WTC11 (cell line): ENCODE results near the gene FOXA2. TPM values are rescaled to one million over a fixed set of nuclear protein-coding genes. Genes with fewer than 3 reads are reported as not detected.

Experiments
- ATAC-seq: fragments of 200-7000 bp; cut with Tn5 transposase; 2 replicates; pipeline ENCODE4 v1.10.0; 2021; ENCODE audit warnings: mild to moderate bottlenecking, moderate library complexity
- CTCF ChIA-PET: fragments of 300-600 bp; sonication (Branson Sonifier 250); formaldehyde crosslinking; loops from one replicate; lab custom pipeline; 2021; ENCODE audit warnings: antibody characterized with exemption; lab: Charles Lee
- POLR2A ChIA-PET: fragments of 350-600 bp; sonication (Branson Sonifier 250); formaldehyde crosslinking; loops from one replicate; lab custom pipeline; 2021; ENCODE audit warnings: antibody characterized with exemption; lab: Charles Lee
- DNase-seq: peaks from one replicate; pipeline ENCODE4 v3.0.0; 2021; ENCODE audit warnings: low spot score
- H3K27ac Mint-ChIP-seq: 2 replicates; pipeline ENCODE4 v1.8.0; 2021; ENCODE audit warnings: mixed read lengths
- H3K27me3 Mint-ChIP-seq: 2 replicates; pipeline ENCODE4 v1.8.0; 2021; ENCODE audit warnings: low read depth, mild to moderate bottlenecking, moderate library complexity, mixed read lengths
- H3K36me3 Mint-ChIP-seq: 2 replicates; pipeline ENCODE4 v1.8.0; 2021; ENCODE audit warnings: mixed read lengths
- H3K4me1 Mint-ChIP-seq: 2 replicates; pipeline ENCODE4 v1.8.0; 2022; ENCODE audit warnings: mixed read lengths
- H3K4me3 Mint-ChIP-seq: 2 replicates; pipeline ENCODE4 v1.8.0; 2021; ENCODE audit warnings: mild to moderate bottlenecking, moderate library complexity, mixed read lengths
- H3K9me3 Mint-ChIP-seq: 2 replicates; pipeline ENCODE4 v1.8.0; 2021; ENCODE audit warnings: mixed read lengths
- ATF1 ChIP-seq: sonication (generic); formaldehyde crosslinking; IDR thresholded peaks from 2 replicates; pipeline ENCODE4 v1.8.1; 2023; ENCODE audit warnings: mild to moderate bottlenecking, moderate library complexity, missing genetic modification reagents
- CREB1 ChIP-seq: sonication (generic); formaldehyde crosslinking; IDR thresholded peaks from 2 replicates; pipeline ENCODE4 v1.8.0; 2023; ENCODE audit warnings: mild to moderate bottlenecking, missing genetic modification reagents
- CTCF ChIP-seq: fragments of 200-600 bp; IDR thresholded peaks from 2 replicates; pipeline ENCODE4 v1.8.0; 2022; ENCODE audit warnings: antibody characterized with exemption
- FOXP4 ChIP-seq: sonication (generic); formaldehyde crosslinking; IDR thresholded peaks from 2 replicates; pipeline ENCODE4 v1.8.0; 2022; ENCODE audit warnings: mild to moderate bottlenecking, missing genetic modification reagents
- GRHL2 ChIP-seq: fragments of 250-450 bp; sonication (Bioruptor Pico); IDR thresholded peaks from 2 replicates; pipeline ENCODE4 v1.8.0; 2022; ENCODE audit warnings: mild to moderate bottlenecking, moderate library complexity; ENCODE audit not compliant: insufficient replicate concordance, severe bottlenecking
- GTF2I ChIP-seq: fragments of 250-450 bp; sonication (Bioruptor Pico); conservative IDR thresholded peaks from 2 replicates; pipeline ENCODE4 v1.4.0; 2021; ENCODE audit warnings: mild to moderate bottlenecking
- HMGA2 ChIP-seq: fragments of 250-450 bp; sonication (Bioruptor Pico); IDR thresholded peaks from 2 replicates; pipeline ENCODE4 v1.4.0; 2021; ENCODE audit warnings: mild to moderate bottlenecking, moderate library complexity
- MXD4 ChIP-seq: fragments of 250-450 bp; sonication (Bioruptor Pico); IDR thresholded peaks from 2 replicates; pipeline ENCODE4 v1.8.0; 2021; ENCODE audit warnings: mild to moderate bottlenecking, moderate library complexity, borderline replicate concordance
- NR3C1 ChIP-seq: sonication (generic); formaldehyde crosslinking; conservative IDR thresholded peaks from 2 replicates; pipeline ENCODE4 v1.8.1; 2023; ENCODE audit warnings: low read depth, mild to moderate bottlenecking, missing genetic modification reagents
- TEAD1 ChIP-seq: sonication (generic); formaldehyde crosslinking; IDR thresholded peaks from 2 replicates; pipeline ENCODE4 v1.8.0; 2022; ENCODE audit warnings: mild to moderate bottlenecking, missing genetic modification reagents
- TEAD4 ChIP-seq: sonication (generic); formaldehyde crosslinking; IDR thresholded peaks from 2 replicates; pipeline ENCODE4 v1.8.0; 2022; ENCODE audit warnings: mild to moderate bottlenecking, missing genetic modification reagents
- ZMAT4 ChIP-seq: fragments of 250-450 bp; sonication (Bioruptor Pico); IDR thresholded peaks from 2 replicates; pipeline ENCODE4 v1.9.0; 2021; ENCODE audit warnings: mild to moderate bottlenecking
- ZNF138 ChIP-seq: sonication (generic); formaldehyde crosslinking; conservative IDR thresholded peaks from 2 replicates; pipeline ENCODE4 v1.8.1; 2022; ENCODE audit warnings: mild to moderate bottlenecking, moderate library complexity, missing genetic modification reagents
- ZNF232 ChIP-seq: sonication (generic); formaldehyde crosslinking; IDR thresholded peaks from 2 replicates; pipeline ENCODE4 v1.8.0; 2022; ENCODE audit warnings: mild to moderate bottlenecking, missing genetic modification reagents
- ZNF281 ChIP-seq: sonication (generic); formaldehyde crosslinking; IDR thresholded peaks from 2 replicates; pipeline ENCODE4 v1.8.0; 2023; ENCODE audit warnings: mild to moderate bottlenecking, missing genetic modification reagents
- ZNF425 ChIP-seq: fragments of 250-450 bp; sonication (Bioruptor Pico); conservative IDR thresholded peaks from 2 replicates; pipeline ENCODE4 v1.9.0; 2021; ENCODE audit warnings: mild to moderate bottlenecking
- ZNF512 ChIP-seq: sonication (generic); formaldehyde crosslinking; IDR thresholded peaks from 2 replicates; pipeline ENCODE4 v1.8.1; 2022; ENCODE audit warnings: missing genetic modification reagents, borderline replicate concordance
- total RNA-seq: library from RNA; stranded (reverse); gene quantifications from 3 replicates; pipeline ENCODE4 v1.2.3, GENCODE V29; 2021

Gene FOXA2
- total RNA-seq, 1 experiment from 2014 or later: 3.1 TPM

GRCh38 chr20:22574545-22575086 lies 9.8 kb downstream of the FOXA2 start:
- H3K4me1 Mint-ChIP-seq: peaks cover 73% of the 10 kb centered on the region
- POLR2A ChIA-PET: interaction anchor here (0.6 kb wide), 1 partner anchor 9 kb away, joined by 3 read pairs; no protein-coding TSS in a partner anchor

GRCh38 chr20:22572491-22572890 lies 11.9 kb downstream of the FOXA2 start:
- Mint-ChIP-seq H3K4me1 (peaks cover 68% of the 10 kb centered on the region), H3K9me3 (no peaks in the 10 kb centered on the region)
- CTCF ChIA-PET: interaction anchor here (0.7 to 4.1 kb wide), 5 partner anchors 12 to 120 kb away, joined by 3 to 44 read pairs (median 4); partner anchors contain the start of gene FOXA2

More at GRCh38 chr20:22574545-22575086, 9.8 kb downstream of the FOXA2 start:
- TF ChIP-seq CREB1 (no peak), GRHL2 (no peak), ZNF512 (no peak), FOXP4 (CRISPR knock-in tag) (no peak)
- Mint-ChIP-seq H3K4me3 (no peak overlapping the region), H3K36me3 (no peaks in the 10 kb centered on the region; the same call in 1 of the 2 replicates), H3K27me3 (peaks cover 100% of the 10 kb centered on the region), H3K27ac (no peak overlapping the region), H3K9me3 (no peaks in the 10 kb centered on the region)
- CTCF ChIA-PET: interaction anchor here (0.6 to 3.2 kb wide), 9 partner anchors 10 to 121 kb away, joined by 3 to 27 read pairs (median 5); partner anchors contain the start of gene FOXA2
- ATAC-seq (no peak), DNase-seq (no peak)

GRCh38 chr20:22572023-22572422 lies 12.3 kb downstream of the FOXA2 start:
- ATAC-seq: no peak
- TF ChIP-seq GTF2I (CRISPR knock-in tag) (no peak), CTCF (no peak), ZNF232 (no peak), HMGA2 (no peak), NR3C1 (CRISPR knock-in tag) (no peak), ZNF425 (no peak), ZNF281 (CRISPR knock-in tag) (no peak), ZMAT4 (no peak), ATF1 (CRISPR knock-in tag) (no peak), TEAD4 (no peak)
- TF ChIP-seq, all 79 proteins: peak for 0
- H3K9me3 Mint-ChIP-seq: no peaks in the 10 kb centered on the region
- POLR2A ChIA-PET: no interaction called here
- H3K27ac Mint-ChIP-seq: no peak overlapping the region
- CTCF ChIA-PET: interaction anchor here (0.7 to 4.1 kb wide), 7 partner anchors 12 to 236 kb away, joined by 3 to 44 read pairs (median 4); partner anchors contain the start of gene FOXA2
- H3K4me3 Mint-ChIP-seq: no peak overlapping the region
- no peaks in the 10 kb centered on the region; the same call in 1 of the 2 replicates for H3K36me3 Mint-ChIP-seq
- no peak for DNase-seq
- peaks cover 70% of the 10 kb centered on the region for H3K4me1 Mint-ChIP-seq
- H3K27me3 Mint-ChIP-seq: peaks cover 99% of the 10 kb centered on the region

More at GRCh38 chr20:22572491-22572890, 11.9 kb downstream of the FOXA2 start:
- Mint-ChIP-seq H3K36me3 (no peaks in the 10 kb centered on the region; the same call in 1 of the 2 replicates), H3K27ac (no peak overlapping the region), H3K27me3 (peaks cover 99% of the 10 kb centered on the region), H3K4me3 (no peak overlapping the region)
- DNase-seq: no peak
- POLR2A ChIA-PET: no interaction called here
- ATAC-seq: no peak
- no peak for TF ChIP-seq FOXP4 (CRISPR knock-in tag)
- TF ChIP-seq TEAD1 (CRISPR knock-in tag): no peak
- TF ChIP-seq MXD4 (CRISPR knock-in tag): no peak
- no peak for TF ChIP-seq ZNF138 (CRISPR knock-in tag)
